ENCODE results near the gene MRI1. TPM values are rescaled to one million over a fixed set of nuclear protein-coding genes. Genes with fewer than 3 reads are reported as not detected.
A peak's percentile ranks its signal among the peaks of the same experiment; 100 is the strongest.

MRI1 gene
- total RNA-seq, 1 experiment from 2014 or later: 51.3 TPM

DNA sequence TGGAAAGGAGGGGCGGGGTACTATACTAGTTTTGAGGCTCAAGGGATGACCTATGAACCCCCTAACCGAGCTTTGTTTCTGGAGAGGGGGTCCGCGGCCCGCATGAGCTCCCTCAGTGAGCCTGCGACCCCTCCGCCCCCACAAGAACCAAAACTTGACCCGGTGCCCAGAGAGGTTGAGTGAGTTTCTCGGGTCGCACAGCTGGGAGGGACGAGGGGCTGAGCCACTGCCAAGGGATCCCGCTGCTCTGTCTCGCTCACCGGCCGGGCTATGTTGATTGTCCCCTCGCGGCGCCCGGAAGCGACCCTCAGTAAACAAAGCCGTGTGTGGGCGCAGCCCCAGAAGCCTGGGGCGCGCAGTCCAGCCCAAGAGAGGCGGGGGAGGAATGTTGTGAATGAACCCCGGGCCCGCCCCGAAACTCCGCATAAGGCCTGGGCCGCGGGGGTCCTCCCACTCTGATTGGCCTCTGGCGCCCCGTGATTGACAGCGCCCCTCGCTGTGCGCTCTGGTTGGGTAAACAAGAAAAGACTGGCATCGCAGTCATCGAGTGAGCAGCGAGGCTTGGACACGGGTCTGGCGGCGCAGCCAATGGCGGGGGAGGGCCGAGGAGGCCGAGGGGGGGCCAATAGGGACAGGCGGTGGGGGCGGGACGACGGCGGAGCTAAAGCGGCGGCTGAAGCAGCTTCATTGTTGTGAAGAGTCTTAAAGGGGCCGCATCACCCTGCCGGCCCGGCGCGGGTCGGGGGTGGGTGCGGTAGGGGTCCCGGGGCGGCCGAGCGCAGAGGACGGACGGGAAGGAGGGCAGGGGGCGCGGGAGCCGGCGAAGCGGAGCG, 30.7 kb downstream of the MRI1 start, which contains the start of gene ZSWIM4:
ZSWIM4 (plus strand) TSS at position 687 of the 833 bp plus-strand sequence. CDS start 206 bp downstream, outside the sequence.
- Histone ChIP-seq H3K36me3 (replicated peaks; ENCODE audit: control insufficient read depth, insufficient read depth, low read length) (no peaks in the 10 kb centered on the region), H3K4me3 (ENCODE audit: insufficient read depth, low read depth, low read length) (peak within 1 kb of the TSS; percentile 68), H3K27me3 (ENCODE audit: control insufficient read depth, insufficient read depth, low read length) (no peaks in the 10 kb centered on the region)
- peak; percentile 100 for DNase-seq

DNA sequence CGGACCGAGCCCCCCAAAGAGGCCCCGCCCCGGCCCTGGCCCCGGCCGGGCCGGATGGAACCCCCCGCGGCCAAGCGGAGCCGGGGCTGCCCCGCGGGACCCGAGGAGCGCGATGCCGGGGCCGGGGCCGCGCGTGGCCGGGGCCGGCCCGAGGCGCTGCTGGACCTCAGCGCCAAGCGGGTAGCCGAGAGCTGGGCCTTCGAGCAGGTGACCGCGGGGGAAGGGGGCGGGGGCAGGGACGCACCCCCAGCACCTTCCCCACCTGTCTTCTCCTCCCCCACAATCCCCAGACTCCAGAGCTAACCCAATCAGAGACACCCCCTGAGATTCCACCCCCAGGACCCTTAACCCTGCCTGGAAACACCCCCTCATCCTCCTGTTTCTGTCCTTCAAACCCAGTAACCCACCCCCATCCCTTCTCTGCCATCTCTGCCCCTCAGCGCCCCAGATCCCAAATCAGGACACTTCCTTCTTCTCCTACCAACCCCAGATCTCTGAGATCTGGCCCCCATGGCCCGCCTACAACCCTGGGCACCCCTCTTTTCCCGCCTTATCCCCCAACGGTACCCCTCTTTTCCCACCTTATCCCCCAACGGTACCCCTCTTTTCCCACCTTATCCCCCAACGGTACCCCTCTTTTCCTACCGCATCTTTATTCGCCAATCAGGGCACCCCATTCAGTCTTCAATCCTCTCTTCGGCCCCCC, 31.4 kb downstream of the MRI1 start:
- H3K36me3 ChIP-seq (replicated peaks; ENCODE audit: control insufficient read depth, insufficient read depth, low read length): no peaks in the 10 kb centered on the region; the same call in 1 of the 2 replicates
- peak overlapping the region; percentile 68 for H3K4me3 ChIP-seq (ENCODE audit: insufficient read depth, low read depth, low read length)
- no peaks in the 10 kb centered on the region for H3K27me3 ChIP-seq (ENCODE audit: control insufficient read depth, insufficient read depth, low read length)
- peak; percentile 86 for DNase-seq

GRCh38 chr19:13796301-13797057, 32.2 kb downstream of the MRI1 start:
- Histone ChIP-seq H3K36me3 (replicated peaks; ENCODE audit: control insufficient read depth, insufficient read depth, low read length) (peaks cover 3% of the 10 kb centered on the region), H3K27me3 (ENCODE audit: control insufficient read depth, insufficient read depth, low read length) (no peaks in the 10 kb centered on the region), H3K4me3 (ENCODE audit: insufficient read depth, low read depth, low read length) (peak overlapping the region; percentile 68)
- DNase-seq: peak; percentile 86

GRCh38 chr19:13797058-13797440, 32.7 kb downstream of the MRI1 start:
- no peak overlapping the region for H3K4me3 ChIP-seq (ENCODE audit: insufficient read depth, low read depth, low read length)
- no peaks in the 10 kb centered on the region for H3K27me3 ChIP-seq (ENCODE audit: control insufficient read depth, insufficient read depth, low read length)
- H3K36me3 ChIP-seq (replicated peaks; ENCODE audit: control insufficient read depth, insufficient read depth, low read length): peaks cover 3% of the 10 kb centered on the region
- peak; percentile 10 for DNase-seq

- Histone ChIP-seq H3K4me3 (ENCODE audit: insufficient read depth, low read depth, low read length) (no peak overlapping the region), H3K27me3 (ENCODE audit: control insufficient read depth, insufficient read depth, low read length) (no peaks in the 10 kb centered on the region), H3K36me3 (replicated peaks; ENCODE audit: control insufficient read depth, insufficient read depth, low read length) (peaks cover 3% of the 10 kb centered on the region)
- no peak for DNase-seq
These were observed 33.5 kb downstream of the MRI1 start for GRCh38 chr19:13797870-13798269.

- DNase-seq: peak; percentile 40
- Histone ChIP-seq H3K27me3 (ENCODE audit: control insufficient read depth, insufficient read depth, low read length) (no peaks in the 10 kb centered on the region), H3K4me3 (ENCODE audit: insufficient read depth, low read depth, low read length) (no peak overlapping the region), H3K36me3 (replicated peaks; ENCODE audit: control insufficient read depth, insufficient read depth, low read length) (peaks cover 3% of the 10 kb centered on the region)
These were observed 35.3 kb downstream of the MRI1 start for GRCh38 chr19:13799669-13800068.

DNA sequence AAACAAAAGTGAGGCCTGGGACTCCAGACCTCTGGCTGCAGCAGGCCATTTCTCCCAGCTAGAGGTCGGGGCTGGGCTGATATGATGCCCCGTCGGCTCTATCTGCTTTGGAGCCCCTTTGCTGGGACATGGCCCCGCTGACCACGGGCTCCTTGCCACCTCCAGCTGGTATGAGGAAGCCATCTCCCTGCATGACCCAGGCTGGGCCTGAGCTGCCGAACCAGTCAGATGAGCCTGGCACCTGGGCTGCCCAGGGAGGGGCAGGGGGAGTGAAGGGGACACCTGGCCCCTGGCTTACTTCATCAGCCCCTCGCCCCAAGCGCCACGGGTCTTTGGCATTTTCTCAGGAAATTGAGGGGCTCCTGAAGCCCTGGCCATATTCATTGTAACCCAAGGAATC, 38.7 kb downstream of the MRI1 start:
- no peak overlapping the region for H3K4me3 ChIP-seq (ENCODE audit: insufficient read depth, low read depth, low read length)
- H3K27me3 ChIP-seq (ENCODE audit: control insufficient read depth, insufficient read depth, low read length): no peaks in the 10 kb centered on the region
- DNase-seq: peak; percentile 35
- peaks cover 5% of the 10 kb centered on the region for H3K36me3 ChIP-seq (replicated peaks; ENCODE audit: control insufficient read depth, insufficient read depth, low read length)

GRCh38 chr19:13804830-13805683, 40.7 kb downstream of the MRI1 start:
- H3K27me3 ChIP-seq (ENCODE audit: control insufficient read depth, insufficient read depth, low read length): no peaks in the 10 kb centered on the region
- no peak overlapping the region for H3K4me3 ChIP-seq (ENCODE audit: insufficient read depth, low read depth, low read length)
- peak; percentile 93 for DNase-seq
- peaks cover 8% of the 10 kb centered on the region for H3K36me3 ChIP-seq (replicated peaks; ENCODE audit: control insufficient read depth, insufficient read depth, low read length)

DNA sequence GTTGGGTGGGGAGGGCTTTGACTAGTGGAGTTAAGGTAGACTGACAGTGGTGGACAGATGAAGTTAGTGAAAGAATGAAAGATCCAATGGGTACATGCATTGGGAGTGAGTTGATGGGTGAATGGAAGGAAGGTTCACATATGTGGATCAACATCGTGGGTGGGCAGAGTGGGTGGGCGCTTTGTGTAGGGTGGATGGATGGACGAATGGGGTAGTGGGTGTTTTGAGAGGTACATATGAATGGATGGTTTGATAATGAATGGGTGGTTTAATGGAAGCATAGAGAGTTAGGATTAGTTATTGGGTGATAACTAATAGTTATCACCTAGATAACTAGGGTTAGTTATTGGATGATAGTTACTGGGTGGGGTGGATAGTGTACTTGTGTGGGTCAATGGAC, 42.4 kb downstream of the MRI1 start:
- no peaks in the 10 kb centered on the region for H3K27me3 ChIP-seq (ENCODE audit: control insufficient read depth, insufficient read depth, low read length)
- H3K4me3 ChIP-seq (ENCODE audit: insufficient read depth, low read depth, low read length): no peak overlapping the region
- peaks cover 5% of the 10 kb centered on the region for H3K36me3 ChIP-seq (replicated peaks; ENCODE audit: control insufficient read depth, insufficient read depth, low read length)
- peak; percentile 10 for DNase-seq

- Histone ChIP-seq H3K4me3 (ENCODE audit: insufficient read depth, low read depth, low read length) (no peak overlapping the region), H3K36me3 (replicated peaks; ENCODE audit: control insufficient read depth, insufficient read depth, low read length) (peaks cover 6% of the 10 kb centered on the region), H3K27me3 (ENCODE audit: control insufficient read depth, insufficient read depth, low read length) (no peaks in the 10 kb centered on the region)
- DNase-seq: no peak
These were observed 43.2 kb downstream of the MRI1 start for GRCh38 chr19:13807421-13808021.

DNA sequence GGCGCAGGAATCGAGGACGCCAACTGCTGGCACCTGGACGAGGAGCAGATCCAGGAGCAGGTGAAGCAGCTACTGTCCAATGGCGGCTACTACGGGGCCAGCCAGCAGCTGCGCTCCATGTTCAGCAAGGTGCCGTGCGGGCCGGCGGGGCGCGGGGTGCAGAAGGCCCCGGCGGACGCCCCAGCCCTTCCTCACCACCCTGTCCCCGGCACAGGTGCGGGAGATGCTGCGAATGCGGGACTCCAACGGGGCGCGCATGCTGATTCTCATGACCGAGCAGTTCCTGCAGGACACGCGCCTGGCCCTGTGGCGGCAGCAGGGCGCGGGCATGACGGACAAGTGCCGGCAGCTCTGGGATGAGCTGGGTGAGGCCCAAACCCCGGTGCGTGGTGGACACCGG, 44.5 kb downstream of the MRI1 start:
- Histone ChIP-seq H3K4me3 (ENCODE audit: insufficient read depth, low read depth, low read length) (no peak overlapping the region), H3K36me3 (replicated peaks; ENCODE audit: control insufficient read depth, insufficient read depth, low read length) (peaks cover 9% of the 10 kb centered on the region), H3K27me3 (ENCODE audit: control insufficient read depth, insufficient read depth, low read length) (no peaks in the 10 kb centered on the region)
- DNase-seq: peak; percentile 41

DNA sequence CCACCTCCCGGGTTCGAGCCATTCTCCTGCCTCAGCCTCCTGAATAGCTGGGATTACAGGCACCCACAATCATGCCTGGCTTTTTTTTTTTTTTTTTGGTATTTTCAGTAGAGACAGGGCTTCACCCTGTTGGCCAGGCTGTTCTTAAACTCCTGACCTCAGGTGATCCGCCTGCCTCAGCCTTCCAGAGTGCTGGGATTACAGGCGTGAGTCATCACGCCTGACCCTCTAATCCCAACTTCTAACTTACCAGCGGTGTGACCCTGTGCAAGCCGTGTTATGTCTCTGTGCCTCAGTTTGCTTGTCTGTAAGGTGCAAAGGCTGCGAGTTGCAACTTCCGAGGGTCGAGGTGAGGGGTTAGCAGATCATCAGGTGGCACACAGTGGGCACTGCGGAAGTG, 48.2 kb downstream of the MRI1 start:
- Histone ChIP-seq H3K27me3 (ENCODE audit: control insufficient read depth, insufficient read depth, low read length) (no peaks in the 10 kb centered on the region), H3K4me3 (ENCODE audit: insufficient read depth, low read depth, low read length) (no peak overlapping the region), H3K36me3 (replicated peaks; ENCODE audit: control insufficient read depth, insufficient read depth, low read length) (peaks cover 13% of the 10 kb centered on the region)
- DNase-seq: no peak

GRCh38 chr19:13813147-13813546, 48.8 kb downstream of the MRI1 start:
- Histone ChIP-seq H3K27me3 (ENCODE audit: control insufficient read depth, insufficient read depth, low read length) (no peaks in the 10 kb centered on the region), H3K4me3 (ENCODE audit: insufficient read depth, low read depth, low read length) (no peak overlapping the region), H3K36me3 (replicated peaks; ENCODE audit: control insufficient read depth, insufficient read depth, low read length) (peaks cover 13% of the 10 kb centered on the region)
- no peak for DNase-seq
